Measurements from ENCODE around the gene ZNF821.
A peak's percentile ranks its signal among the peaks of the same experiment; 100 is the strongest.

ZNF821 gene

DNA sequence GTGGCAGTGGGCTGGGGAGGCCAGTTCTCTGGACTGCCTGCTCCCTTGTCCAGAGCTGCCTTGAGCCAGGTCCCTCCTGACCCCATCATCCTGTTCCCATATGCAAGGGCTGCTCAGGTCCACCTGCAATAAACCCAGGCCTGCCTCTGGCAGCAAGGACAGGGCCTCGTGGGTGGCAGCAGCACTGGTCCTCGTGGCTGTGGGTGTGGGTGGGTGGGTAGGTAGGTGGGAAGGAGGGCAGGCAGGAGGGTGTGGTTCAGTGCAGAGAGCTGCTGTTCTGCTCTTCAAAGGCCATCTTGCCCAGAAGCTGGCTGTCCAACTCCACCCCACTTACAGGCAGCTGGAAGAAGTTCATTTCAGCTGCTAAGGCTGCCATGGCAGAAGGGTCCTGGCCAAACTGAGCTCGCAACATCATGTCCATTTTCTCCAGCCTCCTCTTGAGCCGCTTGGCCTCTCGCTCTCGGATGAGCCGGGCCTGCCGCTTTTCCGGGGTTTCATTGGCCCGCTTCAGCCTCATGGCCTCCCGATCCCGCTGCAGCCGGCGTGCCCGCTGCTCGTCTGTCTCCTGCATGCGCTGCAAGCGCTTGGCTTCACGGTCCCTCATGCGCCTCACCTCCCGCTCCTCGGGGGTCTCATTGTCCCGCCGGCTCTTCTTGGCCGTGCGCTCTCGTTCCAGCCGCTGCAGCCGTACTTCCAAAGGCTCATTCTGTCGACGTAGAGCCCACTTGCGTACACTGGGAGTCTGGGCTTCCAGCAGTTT is 24.0 kb downstream of the ZNF821 start:
- Mint-ChIP-seq H3K36me3 (peaks cover 20% of the 10 kb centered on the region), H3K27ac (peak overlapping the region; percentile 29), H3K4me1 (peaks cover 18% of the 10 kb centered on the region), H3K27me3 (no peaks in the 10 kb centered on the region), H3K4me3 (no peak overlapping the region), H3K9me3 (no peaks in the 10 kb centered on the region)
- ATAC-seq (ENCODE audit: low read depth) = no peak
- no peak for DNase-seq (ENCODE audit: low spot score in 2 of 2)

DNA sequence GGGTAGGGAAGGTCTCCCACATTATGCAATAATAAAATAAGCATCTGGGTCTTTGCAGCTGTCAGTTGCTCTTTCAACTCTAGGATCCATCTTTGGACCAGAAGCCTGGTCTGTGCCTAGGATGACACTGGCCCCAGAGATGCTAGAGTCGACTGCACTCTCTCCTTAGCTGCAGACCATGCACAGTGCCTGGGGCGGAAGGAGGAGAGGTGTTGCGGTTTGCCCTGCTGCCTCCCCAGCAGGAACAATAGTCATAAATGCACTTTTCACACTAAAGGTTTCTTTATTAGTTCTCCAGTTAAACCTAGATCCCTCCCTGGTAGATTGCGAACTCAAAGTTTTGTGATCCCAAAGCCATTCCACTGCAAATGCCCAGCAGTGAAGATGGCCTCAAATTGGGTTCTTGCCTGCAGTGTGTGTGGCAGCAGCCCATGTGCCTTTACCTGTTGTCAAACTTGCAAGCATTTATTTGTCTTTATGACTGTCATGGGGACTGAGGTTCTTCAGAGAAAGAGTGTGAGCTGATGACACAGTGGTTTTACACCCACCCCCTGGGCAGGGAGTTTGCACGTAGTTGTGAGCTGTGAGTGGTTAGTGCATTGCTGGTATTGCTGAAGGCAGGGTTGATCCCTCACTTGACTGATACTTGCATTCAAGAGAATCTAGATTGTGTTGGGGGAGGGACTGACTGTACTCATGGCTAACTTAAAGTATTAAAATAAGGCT is 27.9 kb downstream of the ZNF821 start:
- Mint-ChIP-seq H3K27ac (peak overlapping the region; percentile 56), H3K4me1 (peaks cover 42% of the 10 kb centered on the region), H3K36me3 (peaks cover 13% of the 10 kb centered on the region), H3K9me3 (no peaks in the 10 kb centered on the region), H3K27me3 (no peaks in the 10 kb centered on the region), H3K4me3 (no peak overlapping the region)
- DNase-seq (ENCODE audit: low spot score in 2 of 2) (no peak), ATAC-seq (ENCODE audit: low read depth) (no peak)

DNA sequence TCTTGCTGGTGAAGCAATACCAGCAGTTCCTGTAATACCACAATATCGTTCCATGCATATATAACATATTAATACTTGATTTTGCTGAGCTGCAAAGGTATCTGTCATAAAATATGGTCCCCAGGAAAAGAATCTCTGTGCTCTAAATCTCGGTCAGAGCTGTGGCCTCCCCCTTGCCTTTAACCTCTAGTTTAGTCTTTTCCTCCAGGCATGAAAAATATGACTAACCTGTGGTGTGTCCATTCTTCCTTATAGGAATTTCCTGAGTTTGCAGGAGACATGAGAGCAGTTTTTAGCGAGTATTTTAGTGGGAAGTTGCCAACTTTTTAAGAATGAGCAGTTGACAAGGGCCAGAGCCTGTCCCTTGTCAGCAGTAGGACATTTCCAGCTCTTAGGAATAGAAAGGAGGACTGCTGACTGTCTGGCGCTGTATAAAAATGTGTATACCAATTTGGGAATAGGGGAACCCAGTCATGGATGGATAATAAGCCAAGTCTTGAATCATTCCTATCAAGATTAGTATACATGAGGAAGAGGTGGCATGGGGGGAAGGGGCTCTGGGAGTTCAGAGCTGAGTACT is 29.5 kb downstream of the ZNF821 start:
- Mint-ChIP-seq H3K9me3 (no peaks in the 10 kb centered on the region), H3K36me3 (peaks cover 22% of the 10 kb centered on the region), H3K27ac (peak overlapping the region; percentile 95), H3K4me3 (no peak overlapping the region), H3K4me1 (peaks cover 48% of the 10 kb centered on the region), H3K27me3 (no peaks in the 10 kb centered on the region)
- DNase-seq (ENCODE audit: low spot score in 2 of 2) = no peak
- ATAC-seq (ENCODE audit: low read depth) = no peak

DNA sequence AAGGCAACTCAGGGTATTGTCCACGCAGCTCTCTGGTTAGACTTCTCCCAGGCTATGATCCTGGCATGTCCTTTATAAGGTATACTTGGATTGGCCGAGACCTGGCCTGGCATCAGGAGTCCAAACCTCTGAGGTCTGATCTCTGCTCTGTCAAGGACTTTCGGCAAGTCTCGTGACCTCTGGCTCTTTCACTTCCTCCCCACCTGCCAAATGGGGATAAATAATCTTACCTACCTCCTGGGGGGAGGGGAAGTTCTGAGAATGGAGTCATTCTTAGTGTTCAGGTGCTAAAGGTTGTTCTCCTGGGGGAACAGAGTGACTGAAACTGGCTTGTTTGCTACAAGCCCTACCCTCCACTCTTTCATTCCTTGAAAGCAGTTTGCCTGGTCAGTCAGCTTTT is 30.6 kb downstream of the ZNF821 start:
- H3K27ac Mint-ChIP-seq = peak overlapping the region; percentile 95
- ATAC-seq (ENCODE audit: low read depth) (peak; percentile 94), DNase-seq (ENCODE audit: low spot score in 2 of 2) (peak in 1 of 2 donors; percentile 35)
- H3K4me3 Mint-ChIP-seq = peak overlapping the region; percentile 67
- H3K4me1 Mint-ChIP-seq = peaks cover 50% of the 10 kb centered on the region
- no peaks in the 10 kb centered on the region for H3K9me3 Mint-ChIP-seq
- H3K36me3 Mint-ChIP-seq = peaks cover 24% of the 10 kb centered on the region
- no peaks in the 10 kb centered on the region for H3K27me3 Mint-ChIP-seq

DNA sequence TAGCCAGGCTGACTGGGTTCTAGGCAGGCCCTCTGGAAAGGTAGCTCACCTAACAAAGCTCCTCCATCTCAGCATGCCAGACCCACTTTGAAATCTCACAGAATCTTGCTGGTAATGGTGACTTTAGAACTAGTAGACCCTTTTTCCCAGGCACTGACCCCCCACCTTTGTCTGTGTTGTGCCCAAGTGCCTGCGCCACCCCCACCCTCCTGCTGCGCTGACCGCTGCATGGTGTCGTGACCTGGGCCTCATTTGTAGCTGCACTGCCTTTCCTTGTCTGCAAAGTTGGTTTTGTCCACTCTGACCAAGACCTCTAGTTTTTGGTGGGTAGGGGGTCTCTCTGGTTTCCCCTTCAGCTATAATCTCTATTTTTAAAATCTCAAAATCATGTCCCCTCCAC is 31.4 kb downstream of the ZNF821 start:
- ATAC-seq (ENCODE audit: low read depth) (no peak), DNase-seq (ENCODE audit: low spot score in 2 of 2) (no peak)
- H3K27ac Mint-ChIP-seq = peak overlapping the region; percentile 95
- no peaks in the 10 kb centered on the region for H3K27me3 Mint-ChIP-seq
- H3K4me1 Mint-ChIP-seq = peaks cover 53% of the 10 kb centered on the region
- peaks cover 30% of the 10 kb centered on the region for H3K36me3 Mint-ChIP-seq
- no peaks in the 10 kb centered on the region for H3K9me3 Mint-ChIP-seq
- H3K4me3 Mint-ChIP-seq = no peak overlapping the region

DNA sequence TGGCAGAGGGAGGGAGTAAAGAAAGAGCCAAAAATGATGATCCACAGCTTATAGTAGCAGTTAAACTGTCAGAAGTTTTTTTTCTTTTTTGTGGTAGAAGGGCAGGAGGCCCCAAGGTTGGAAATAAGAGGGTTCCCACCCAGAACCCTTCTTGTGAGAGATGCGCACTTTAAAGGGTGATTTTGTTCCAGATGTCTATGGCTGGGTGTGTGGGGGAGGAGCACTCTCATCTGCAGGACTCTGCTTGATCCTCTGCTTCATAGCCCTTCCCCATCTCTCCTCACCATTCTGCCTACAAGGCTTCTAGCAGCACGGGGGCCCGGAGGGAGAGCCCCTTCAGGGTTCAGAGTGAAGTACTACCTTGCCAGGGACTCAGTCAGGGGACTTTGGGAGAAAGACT is 31.8 kb downstream of the ZNF821 start:
- Mint-ChIP-seq H3K27me3 (no peaks in the 10 kb centered on the region), H3K36me3 (peaks cover 32% of the 10 kb centered on the region), H3K9me3 (no peaks in the 10 kb centered on the region), H3K27ac (peak overlapping the region; percentile 95), H3K4me3 (no peak overlapping the region), H3K4me1 (peaks cover 54% of the 10 kb centered on the region)
- DNase-seq (ENCODE audit: low spot score in 2 of 2) (no peak), ATAC-seq (ENCODE audit: low read depth) (no peak)

DNA sequence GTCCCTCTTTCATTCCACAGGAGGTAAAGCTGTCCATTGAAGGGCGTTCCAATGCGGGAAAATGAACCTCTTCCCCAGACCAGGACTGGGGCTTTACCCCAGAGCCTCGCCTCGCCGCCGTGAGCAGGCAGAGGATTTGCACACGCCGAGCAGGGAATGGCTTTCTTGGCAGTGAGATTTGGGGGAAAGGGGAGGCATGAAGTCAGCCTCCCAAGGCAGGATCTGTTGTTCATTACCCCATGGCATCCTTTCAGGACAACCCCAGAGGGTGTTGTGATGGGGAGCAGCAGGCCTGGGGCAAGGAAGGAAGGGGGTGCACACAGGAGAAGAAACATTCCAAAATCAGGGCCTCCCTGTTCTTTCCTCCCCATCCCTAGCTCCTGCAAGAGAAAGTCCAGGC is 32.2 kb downstream of the ZNF821 start:
- Mint-ChIP-seq H3K9me3 (no peaks in the 10 kb centered on the region), H3K27me3 (no peaks in the 10 kb centered on the region), H3K4me3 (no peak overlapping the region), H3K36me3 (peaks cover 32% of the 10 kb centered on the region), H3K27ac (peak overlapping the region; percentile 95), H3K4me1 (peaks cover 56% of the 10 kb centered on the region)
- DNase-seq (ENCODE audit: low spot score in 2 of 2) = no peak
- no peak for ATAC-seq (ENCODE audit: low read depth)

DNA sequence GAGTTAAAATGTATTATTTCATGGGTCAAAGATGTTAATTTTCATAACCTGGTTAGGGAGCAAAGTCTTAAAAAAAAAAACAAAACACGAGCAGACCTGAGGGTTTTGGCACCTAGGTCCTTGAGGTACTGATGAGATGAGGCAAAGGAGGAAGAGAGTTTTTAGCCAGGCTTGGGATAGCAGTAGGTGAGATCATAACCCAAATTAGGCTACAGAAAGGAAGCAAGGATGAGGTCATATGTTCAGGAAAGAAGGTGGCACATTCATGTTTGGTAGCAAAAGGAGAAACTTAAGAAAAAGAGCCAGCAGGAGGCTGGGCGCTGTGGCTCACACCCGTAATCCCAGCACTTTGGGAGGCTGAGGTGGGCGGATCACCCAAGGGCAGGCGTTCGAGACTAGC is 35.4 kb downstream of the ZNF821 start:
- DNase-seq (ENCODE audit: low spot score in 2 of 2) = no peak
- H3K27ac Mint-ChIP-seq = no peak overlapping the region
- no peak for ATAC-seq (ENCODE audit: low read depth)
- H3K27me3 Mint-ChIP-seq = no peaks in the 10 kb centered on the region
- H3K4me1 Mint-ChIP-seq = peaks cover 43% of the 10 kb centered on the region
- H3K36me3 Mint-ChIP-seq = peaks cover 30% of the 10 kb centered on the region
- H3K9me3 Mint-ChIP-seq = no peaks in the 10 kb centered on the region
- no peak overlapping the region for H3K4me3 Mint-ChIP-seq

DNA sequence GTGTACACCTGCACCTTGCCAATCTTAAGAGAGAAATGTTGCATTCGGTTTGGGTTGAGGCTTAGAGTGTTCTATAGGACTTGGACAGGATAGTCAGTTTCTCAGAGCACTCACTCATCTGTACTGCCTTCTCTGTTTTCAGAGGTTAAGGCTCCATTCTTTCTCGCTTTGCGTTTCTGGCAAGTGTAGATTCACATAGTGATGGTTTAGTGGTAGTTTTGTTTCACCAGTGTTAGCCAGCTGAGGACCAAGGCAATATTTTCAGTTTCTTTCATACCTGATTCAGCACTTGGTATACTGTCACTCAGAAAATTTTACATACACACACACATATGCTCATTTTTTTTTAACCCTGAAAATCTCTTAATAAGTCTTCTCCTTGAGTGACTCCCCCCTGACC is 36.9 kb downstream of the ZNF821 start:
- DNase-seq (ENCODE audit: low spot score in 2 of 2) (no peak), ATAC-seq (ENCODE audit: low read depth) (no peak)
- peaks cover 30% of the 10 kb centered on the region for H3K36me3 Mint-ChIP-seq
- no peaks in the 10 kb centered on the region for H3K9me3 Mint-ChIP-seq
- H3K27me3 Mint-ChIP-seq = no peaks in the 10 kb centered on the region
- peaks cover 44% of the 10 kb centered on the region for H3K4me1 Mint-ChIP-seq
- H3K27ac Mint-ChIP-seq = peak overlapping the region; percentile 98
- peak overlapping the region; percentile 93 for H3K4me3 Mint-ChIP-seq

DNA sequence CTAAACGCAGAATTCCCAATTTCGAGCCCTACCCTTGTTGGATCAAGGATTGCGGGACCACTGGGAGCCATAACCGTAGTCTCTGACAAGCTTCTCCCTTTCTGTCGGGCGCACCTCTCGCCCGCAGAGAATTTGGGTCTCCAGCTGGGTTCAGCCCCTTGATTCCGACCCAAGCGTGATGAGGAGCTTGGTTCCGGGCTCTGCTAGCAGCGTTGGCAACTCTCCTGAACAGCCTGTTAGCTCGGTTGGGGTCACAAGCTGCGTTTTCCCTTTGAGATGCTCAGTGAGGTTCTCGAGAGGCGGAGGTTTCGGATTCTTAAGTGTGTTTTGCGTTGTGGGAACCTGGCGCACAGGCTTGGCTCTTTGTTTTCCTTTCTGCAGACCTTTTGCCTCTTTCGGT is 37.6 kb downstream of the ZNF821 start:
- Mint-ChIP-seq H3K36me3 (peaks cover 27% of the 10 kb centered on the region), H3K4me1 (peaks cover 42% of the 10 kb centered on the region), H3K4me3 (peak overlapping the region; percentile 93), H3K9me3 (no peaks in the 10 kb centered on the region), H3K27me3 (no peaks in the 10 kb centered on the region), H3K27ac (peak overlapping the region; percentile 98)
- ATAC-seq (ENCODE audit: low read depth) = no peak
- no peak for DNase-seq (ENCODE audit: low spot score in 2 of 2)

DNA sequence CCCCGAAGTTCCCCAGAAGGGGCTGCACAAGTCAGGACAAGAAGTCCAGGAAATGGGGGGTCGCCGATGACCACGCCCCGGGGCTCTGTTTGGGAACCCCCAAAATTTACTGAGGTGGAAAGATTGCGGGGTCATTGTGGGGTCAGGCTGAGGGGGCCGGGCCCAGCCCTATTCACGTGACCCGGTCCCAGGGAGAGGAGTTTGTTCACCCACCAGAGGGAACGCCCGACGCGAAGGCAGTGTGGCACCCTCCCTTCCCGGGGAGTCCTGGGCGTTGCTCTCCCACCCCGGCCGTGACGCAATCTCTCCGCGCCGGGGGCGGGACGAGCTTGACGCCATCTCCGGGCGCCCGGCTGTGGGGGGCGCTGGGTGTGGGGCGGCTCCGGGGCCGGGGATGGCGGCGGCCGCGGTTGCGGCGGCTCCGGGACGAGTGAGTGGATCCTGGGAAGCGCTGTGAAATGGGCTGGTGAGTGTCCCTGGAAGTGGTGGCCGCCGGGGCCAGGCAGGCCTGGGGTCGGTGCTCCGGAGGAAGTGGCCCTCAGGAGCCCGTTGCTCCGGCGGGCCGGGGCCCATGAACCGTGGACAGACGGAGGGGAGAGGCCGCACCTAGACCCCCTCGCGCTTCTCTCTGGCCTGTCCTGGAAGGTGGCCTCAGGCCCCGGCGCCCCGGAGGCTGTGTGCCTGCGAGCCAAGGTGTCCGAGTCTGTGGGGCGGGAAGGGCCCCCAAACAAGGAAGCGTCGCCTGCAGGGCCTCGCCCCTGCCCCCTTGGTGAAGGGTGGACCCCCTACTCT is 38.1 kb downstream of the ZNF821 start, which contains the start of gene ATXN1L:
TSS of gene ATXN1L (plus strand) at position 338 of the 792 bp plus-strand sequence. CDS start 3,765 bp downstream, outside the sequence.
- Mint-ChIP-seq H3K4me3 (peak within 1 kb of the TSS; percentile 93), H3K36me3 (peaks cover 25% of the 10 kb centered on the region)

DNA sequence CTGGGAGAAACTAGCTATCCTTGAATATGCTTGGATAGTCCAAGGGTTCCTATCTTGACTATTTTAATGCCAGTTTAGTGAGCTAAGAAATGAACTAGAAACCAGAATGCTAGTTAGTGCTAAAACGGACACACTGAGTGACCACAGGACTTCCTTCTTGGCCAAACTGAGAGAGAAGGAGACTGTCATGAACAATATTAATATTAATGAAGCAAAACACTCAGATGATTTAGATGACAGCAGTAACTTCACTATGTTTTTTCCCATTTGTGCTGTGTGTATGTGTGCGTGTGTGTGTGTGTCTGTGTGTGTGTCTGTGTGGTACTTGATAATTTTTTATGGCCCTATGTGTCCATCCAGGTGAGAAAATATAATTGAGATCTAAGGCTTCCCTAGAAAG is 40.4 kb downstream of the ZNF821 start:
- no peaks in the 10 kb centered on the region for H3K27me3 Mint-ChIP-seq
- H3K9me3 Mint-ChIP-seq = no peaks in the 10 kb centered on the region
- DNase-seq (ENCODE audit: low spot score in 2 of 2) = no peak
- H3K27ac Mint-ChIP-seq = peak overlapping the region; percentile 98
- peaks cover 10% of the 10 kb centered on the region for H3K36me3 Mint-ChIP-seq
- peaks cover 34% of the 10 kb centered on the region for H3K4me1 Mint-ChIP-seq
- H3K4me3 Mint-ChIP-seq = no peak overlapping the region
- no peak for ATAC-seq (ENCODE audit: low read depth)

More for the DNA sequence above, 38.1 kb downstream of the ZNF821 start, which contains the start of gene ATXN1L:
- Mint-ChIP-seq H3K4me1 (peaks cover 41% of the 10 kb centered on the region), H3K9me3 (no peaks in the 10 kb centered on the region), H3K27me3 (no peaks in the 10 kb centered on the region), H3K27ac (peak within 1 kb of the TSS; percentile 98)
- DNase-seq (ENCODE audit: low spot score in 2 of 2) = peak; percentile 94 to 100
- peak; percentile 87 for ATAC-seq (ENCODE audit: low read depth)

DNA sequence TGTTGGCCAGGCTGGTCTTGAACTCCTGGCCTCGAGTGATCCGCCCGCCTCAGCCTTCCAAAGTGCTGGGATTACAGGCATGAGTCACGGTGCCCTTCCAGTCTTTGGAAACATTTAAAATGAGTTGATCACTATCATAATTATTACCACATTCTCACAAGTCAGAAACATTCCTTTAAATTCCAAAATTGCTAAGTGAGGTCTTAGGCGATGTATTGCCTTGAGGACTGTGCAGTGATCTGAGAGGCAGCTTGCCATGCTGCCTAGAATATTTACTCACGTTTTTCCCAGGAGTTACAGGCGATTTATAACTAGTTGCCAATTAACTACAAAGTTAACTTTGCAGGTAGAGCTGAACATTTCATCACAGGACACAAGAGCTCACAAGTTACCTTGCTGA is 43.9 kb downstream of the ZNF821 start:
- no peaks in the 10 kb centered on the region for H3K9me3 Mint-ChIP-seq
- no peak overlapping the region for H3K27ac Mint-ChIP-seq
- DNase-seq (ENCODE audit: low spot score in 2 of 2) = no peak
- H3K4me1 Mint-ChIP-seq = peaks cover 18% of the 10 kb centered on the region
- ATAC-seq (ENCODE audit: low read depth) = no peak
- H3K27me3 Mint-ChIP-seq = no peaks in the 10 kb centered on the region
- no peaks in the 10 kb centered on the region for H3K36me3 Mint-ChIP-seq
- no peak overlapping the region for H3K4me3 Mint-ChIP-seq
